ENCODE results near the gene PYY.
"Not testable (repeated sequence)": the region's sequence is repeated elsewhere in the genome, so short reads cannot be mapped to it uniquely, and the experiment has no call there.

Gene PYY

GRCh38 chr17:43975898-43976297 lies 22.2 kb upstream of the PYY start:
- ATAC-seq (ENCODE audit: low read depth) (no peak), DNase-seq (ENCODE audit: low spot score) (no peak)
- H3K27me3 ChIP-seq (ENCODE audit: insufficient read depth, poor library complexity, severe bottlenecking) = peaks cover 16% of the 10 kb centered on the region
- no peak overlapping the region for H3K4me3 ChIP-seq (ENCODE audit: severe bottlenecking)
- no peaks in the 10 kb centered on the region for H3K4me1 ChIP-seq (ENCODE audit: insufficient read depth, poor library complexity, severe bottlenecking)
- no peaks in the 10 kb centered on the region for H3K36me3 ChIP-seq (ENCODE audit: low read depth)
- no peaks in the 10 kb centered on the region for H3K9me3 ChIP-seq (ENCODE audit: severe bottlenecking)
- H3K27ac ChIP-seq (ENCODE audit: poor library complexity, severe bottlenecking) = no peak overlapping the region
- no peak for TF ChIP-seq CTCF (IDR thresholded peaks at IDR 0.05; ENCODE audit: poor library complexity, severe bottlenecking)

GRCh38 chr17:43974382-43975266 lies 20.9 kb upstream of the PYY start:
- no peak overlapping the region for H3K27ac ChIP-seq (ENCODE audit: poor library complexity, severe bottlenecking)
- TF ChIP-seq CTCF (IDR thresholded peaks at IDR 0.05; ENCODE audit: poor library complexity, severe bottlenecking) = no peak
- no peak overlapping the region for H3K4me3 ChIP-seq (ENCODE audit: severe bottlenecking)
- no peak for DNase-seq (ENCODE audit: low spot score)
- no peaks in the 10 kb centered on the region for H3K4me1 ChIP-seq (ENCODE audit: insufficient read depth, poor library complexity, severe bottlenecking)
- H3K36me3 ChIP-seq (ENCODE audit: low read depth) = no peaks in the 10 kb centered on the region
- H3K9me3 ChIP-seq (ENCODE audit: severe bottlenecking) = no peaks in the 10 kb centered on the region
- H3K27me3 ChIP-seq (ENCODE audit: insufficient read depth, poor library complexity, severe bottlenecking) = peaks cover 16% of the 10 kb centered on the region
- ATAC-seq (ENCODE audit: low read depth) = no peak

- not testable (repeated sequence) for H3K4me3 ChIP-seq (ENCODE audit: severe bottlenecking); H3K4me1 ChIP-seq (ENCODE audit: insufficient read depth, poor library complexity, severe bottlenecking); H3K9me3 ChIP-seq (ENCODE audit: severe bottlenecking); H3K27ac ChIP-seq (ENCODE audit: poor library complexity, severe bottlenecking); H3K36me3 ChIP-seq (ENCODE audit: low read depth); ATAC-seq (ENCODE audit: low read depth); DNase-seq (ENCODE audit: low spot score)
- H3K27me3 ChIP-seq (ENCODE audit: insufficient read depth, poor library complexity, severe bottlenecking) = peaks cover 16% of the 10 kb centered on the region
These were observed 18.9 kb upstream of the PYY start for GRCh38 chr17:43972444-43973212.

GRCh38 chr17:43971436-43971835 lies 17.7 kb upstream of the PYY start:
- ATAC-seq (ENCODE audit: low read depth); H3K9me3 ChIP-seq (ENCODE audit: severe bottlenecking); H3K27ac ChIP-seq (ENCODE audit: poor library complexity, severe bottlenecking); H3K36me3 ChIP-seq (ENCODE audit: low read depth); DNase-seq (ENCODE audit: low spot score); H3K4me1 ChIP-seq (ENCODE audit: insufficient read depth, poor library complexity, severe bottlenecking); H3K4me3 ChIP-seq (ENCODE audit: severe bottlenecking): not testable (repeated sequence)
- peaks cover 16% of the 10 kb centered on the region for H3K27me3 ChIP-seq (ENCODE audit: insufficient read depth, poor library complexity, severe bottlenecking)

- Histone ChIP-seq H3K4me1 (ENCODE audit: insufficient read depth, poor library complexity, severe bottlenecking) (no peaks in the 10 kb centered on the region), H3K27me3 (ENCODE audit: insufficient read depth, poor library complexity, severe bottlenecking) (peaks cover 16% of the 10 kb centered on the region), H3K4me3 (ENCODE audit: severe bottlenecking) (no peak overlapping the region), H3K9me3 (ENCODE audit: severe bottlenecking) (no peaks in the 10 kb centered on the region), H3K27ac (ENCODE audit: poor library complexity, severe bottlenecking) (no peak overlapping the region), H3K36me3 (ENCODE audit: low read depth) (no peaks in the 10 kb centered on the region)
- DNase-seq (ENCODE audit: low spot score) (no peak), ATAC-seq (ENCODE audit: low read depth) (no peak)
- no peak for TF ChIP-seq CTCF (IDR thresholded peaks at IDR 0.05; ENCODE audit: poor library complexity, severe bottlenecking)
These were observed 16.6 kb upstream of the PYY start for GRCh38 chr17:43970366-43970765.

All from RWPE2 (cell line).